ENCODE data around the gene NDRG4.

DNA sequence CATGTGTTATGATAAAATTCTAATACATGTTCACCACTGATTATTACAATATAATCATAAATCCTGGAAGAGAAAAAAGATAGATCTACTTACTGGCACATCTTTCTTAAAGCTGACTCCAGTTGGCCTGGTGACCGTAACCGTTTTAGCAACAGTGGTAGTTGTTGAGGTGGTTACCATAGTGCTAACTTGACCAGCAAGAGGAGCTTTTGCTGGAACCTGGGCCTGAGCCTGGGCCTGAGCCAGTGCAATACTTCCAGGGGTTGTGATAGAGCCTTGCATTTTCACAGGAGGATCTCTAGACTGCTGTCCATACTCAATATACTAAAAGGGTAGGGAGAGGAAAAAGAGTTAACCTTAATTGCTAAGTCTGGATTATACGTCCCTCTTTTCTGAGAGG is 51.6 kb downstream of the NDRG4 start:
- TF ChIP-seq, protein P1, sequence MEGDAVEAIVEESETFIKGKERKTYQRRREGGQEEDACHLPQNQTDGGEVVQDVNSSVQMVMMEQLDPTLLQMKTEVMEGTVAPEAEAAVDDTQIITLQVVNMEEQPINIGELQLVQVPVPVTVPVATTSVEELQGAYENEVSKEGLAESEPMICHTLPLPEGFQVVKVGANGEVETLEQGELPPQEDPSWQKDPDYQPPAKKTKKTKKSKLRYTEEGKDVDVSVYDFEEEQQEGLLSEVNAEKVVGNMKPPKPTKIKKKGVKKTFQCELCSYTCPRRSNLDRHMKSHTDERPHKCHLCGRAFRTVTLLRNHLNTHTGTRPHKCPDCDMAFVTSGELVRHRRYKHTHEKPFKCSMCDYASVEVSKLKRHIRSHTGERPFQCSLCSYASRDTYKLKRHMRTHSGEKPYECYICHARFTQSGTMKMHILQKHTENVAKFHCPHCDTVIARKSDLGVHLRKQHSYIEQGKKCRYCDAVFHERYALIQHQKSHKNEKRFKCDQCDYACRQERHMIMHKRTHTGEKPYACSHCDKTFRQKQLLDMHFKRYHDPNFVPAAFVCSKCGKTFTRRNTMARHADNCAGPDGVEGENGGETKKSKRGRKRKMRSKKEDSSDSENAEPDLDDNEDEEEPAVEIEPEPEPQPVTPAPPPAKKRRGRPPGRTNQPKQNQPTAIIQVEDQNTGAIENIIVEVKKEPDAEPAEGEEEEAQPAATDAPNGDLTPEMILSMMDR (IDR thresholded peaks at IDR 0.05): no peak
- TF ChIP-seq EZH2 (IDR thresholded peaks at IDR 0.05; ENCODE audit: borderline replicate concordance, insufficient read depth, low read depth, low read length, poor library complexity, severe bottlenecking): no peak
